HG03354 (cell line): Measurements from ENCODE around the gene TMEM171.

ENCODE experiments used
- ATAC-seq: cut with Tn5 transposase; IDR thresholded peaks from one replicate; pipeline ENCODE4 v1.9.1; 2021; ENCODE audit warnings: mild to moderate bottlenecking; ENCODE audit not compliant: unreplicated experiment, poor library complexity, severe bottlenecking

Gene TMEM171

GRCh38 chr5:73120222-73121118, at the start of gene TMEM171:
TMEM171 (plus strand) TSS chr5:73120575; CDS start chr5:73123374, 2,799 bp downstream.
- ATAC-seq = no peak

GRCh38 chr5:73081093-73081492, 39.3 kb upstream of the TMEM171 start:
- ATAC-seq = no peak

- no peak for ATAC-seq
Observed at GRCh38 chr5:73088026-73088425, 32.3 kb upstream of the TMEM171 start.

GRCh38 chr5:73093943-73094342, 26.4 kb upstream of the TMEM171 start:
- no peak for ATAC-seq

GRCh38 chr5:73094415-73094814, 26.0 kb upstream of the TMEM171 start:
- no peak for ATAC-seq

GRCh38 chr5:73095564-73096238, 24.7 kb upstream of the TMEM171 start:
- ATAC-seq = no peak

GRCh38 chr5:73096239-73096575, 24.2 kb upstream of the TMEM171 start:
- no peak for ATAC-seq

GRCh38 chr5:73097740-73098139, 22.6 kb upstream of the TMEM171 start:
- ATAC-seq = no peak

GRCh38 chr5:73100109-73100508, 20.3 kb upstream of the TMEM171 start:
- no peak for ATAC-seq

- no peak for ATAC-seq
Observed at GRCh38 chr5:73103870-73104299, 16.5 kb upstream of the TMEM171 start.

GRCh38 chr5:73104326-73104725, 16.0 kb upstream of the TMEM171 start:
- no peak for ATAC-seq

GRCh38 chr5:73106335-73106734, 14.0 kb upstream of the TMEM171 start:
- ATAC-seq = no peak

- ATAC-seq = no peak
Observed at GRCh38 chr5:73110190-73110589, 10.2 kb upstream of the TMEM171 start.

GRCh38 chr5:73111536-73111935, 8.8 kb upstream of the TMEM171 start:
- ATAC-seq = no peak

- ATAC-seq = no peak
Observed at GRCh38 chr5:73112359-73112758, 8.0 kb upstream of the TMEM171 start.

- ATAC-seq = no peak
Observed at GRCh38 chr5:73114044-73114688, 6.2 kb upstream of the TMEM171 start.

GRCh38 chr5:73115399-73116051, 4.8 kb upstream of the TMEM171 start:
- no peak for ATAC-seq

- no peak for ATAC-seq
Observed at GRCh38 chr5:73116506-73116905, 3.9 kb upstream of the TMEM171 start.

GRCh38 chr5:73117088-73117740, 3.2 kb upstream of the TMEM171 start:
- ATAC-seq = no peak
